BLaER1 (cell line): ENCODE data around the gene ADAMTSL2.

Source experiments
- H3K27ac ChIP-seq: shearing (Covaris generic); formaldehyde crosslinking; 2 replicates; pipeline ENCODE4 v1.8.1; 2022
- H3K27me3 ChIP-seq: shearing (Covaris generic); formaldehyde crosslinking; 2 replicates; pipeline ENCODE4 v1.8.1; 2022
- H3K36me3 ChIP-seq: shearing (Covaris generic); formaldehyde crosslinking; 2 replicates; pipeline ENCODE4 v1.8.1; 2022
- H3K4me1 ChIP-seq: shearing (Covaris generic); formaldehyde crosslinking; 2 replicates; pipeline ENCODE4 v1.8.1; 2022
- H3K4me2 ChIP-seq: shearing (Covaris generic); formaldehyde crosslinking; 2 replicates; pipeline ENCODE4 v1.8.1; 2022
- H3K4me3 ChIP-seq: shearing (Covaris generic); formaldehyde crosslinking; 2 replicates; pipeline ENCODE4 v1.8.1; 2022
- H3K9ac ChIP-seq: shearing (Covaris generic); formaldehyde crosslinking; 2 replicates; pipeline ENCODE4 v1.8.1; 2022
- H3K9me3 ChIP-seq: shearing (Covaris generic); formaldehyde crosslinking; 2 replicates; pipeline ENCODE4 v1.8.1; 2022
- H4K20me1 ChIP-seq: shearing (Covaris generic); formaldehyde crosslinking; 2 replicates; pipeline ENCODE4 v1.8.1; 2022
- Cebpa-rat ChIP-seq: shearing (Covaris generic); IDR thresholded peaks from 2 replicates; pipeline ENCODE4 v1.8.1; 2022

ADAMTSL2 gene

DNA sequence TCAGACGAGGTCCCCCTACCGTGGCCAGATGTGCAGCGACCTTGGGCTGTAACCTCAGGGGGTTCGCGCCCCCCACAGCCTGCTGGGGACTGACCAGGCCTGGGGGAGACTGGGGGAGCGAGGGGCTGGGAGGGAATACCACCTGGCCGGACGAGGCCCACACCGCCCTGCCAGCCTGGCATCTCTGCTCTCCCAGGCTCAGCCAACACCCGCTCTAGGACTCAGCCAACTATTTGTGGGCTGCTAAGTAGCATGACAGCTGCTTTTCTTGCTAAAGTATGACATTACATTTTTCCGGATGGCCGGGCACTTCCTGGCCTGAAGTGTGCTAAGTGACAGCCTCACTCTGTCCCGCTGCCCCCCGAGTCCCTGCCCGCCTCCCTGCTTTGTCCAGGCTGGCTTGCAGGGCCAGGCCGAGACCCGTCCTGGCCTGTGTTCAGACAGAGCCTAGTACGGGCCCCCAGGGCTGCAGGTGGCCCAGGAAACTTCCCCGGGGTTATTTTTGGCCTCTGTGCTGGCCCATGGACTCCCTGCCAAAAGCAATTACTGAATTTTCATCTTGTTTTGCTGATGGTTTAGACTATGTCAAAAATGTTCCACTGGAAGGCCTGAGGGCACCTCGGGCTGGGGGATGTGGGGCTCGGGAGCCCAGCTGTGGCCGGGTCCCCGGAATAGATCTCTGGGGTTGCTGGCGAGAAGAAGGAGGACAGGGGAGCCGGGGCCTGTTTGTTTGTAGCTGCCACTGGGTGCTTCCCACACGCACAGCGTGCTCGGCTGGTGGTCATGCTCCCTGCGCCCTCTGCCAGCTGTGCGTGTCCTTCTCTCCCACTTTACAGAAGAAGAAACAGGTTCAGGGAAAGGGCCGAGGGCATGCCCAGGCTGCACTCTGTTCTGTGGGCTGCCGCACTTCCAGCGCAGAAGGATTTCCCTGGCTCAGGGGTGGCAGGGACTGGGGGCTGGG lies 42.2 kb upstream of the ADAMTSL2 start:
- Histone ChIP-seq H3K27me3 (no peaks in the 10 kb centered on the region), H4K20me1 (no peaks in the 10 kb centered on the region), H3K27ac (no peak overlapping the region), H3K4me2 (peak overlapping the region; percentile 37), H3K4me1 (peaks cover 28% of the 10 kb centered on the region), H3K36me3 (no peaks in the 10 kb centered on the region), H3K9ac (peak overlapping the region; percentile 6; the same call in 1 of the 2 replicates), H3K9me3 (no peaks in the 10 kb centered on the region), H3K4me3 (no peak overlapping the region)
- TF ChIP-seq Cebpa-rat = no peak

DNA sequence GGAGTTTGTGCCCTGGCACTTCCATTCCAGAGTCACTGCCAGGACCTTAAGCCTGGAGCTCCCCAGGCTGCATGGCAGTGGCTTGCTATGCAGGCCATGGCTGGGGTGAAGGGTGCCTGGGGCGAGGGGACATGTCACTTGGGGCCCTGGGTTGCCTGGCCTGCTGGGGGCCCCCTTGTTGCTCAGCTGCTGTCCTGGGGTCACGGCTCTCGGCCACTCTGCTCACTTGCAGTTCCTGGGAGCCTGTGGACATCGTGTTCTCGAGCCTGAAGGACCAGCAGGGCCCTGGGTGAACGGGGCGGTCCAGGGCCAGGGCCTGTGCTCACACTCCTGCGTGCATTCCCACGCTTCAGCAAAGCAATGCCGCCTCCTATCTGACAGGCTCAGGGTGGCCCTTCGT lies 41.1 kb upstream of the ADAMTSL2 start:
- H3K9me3 ChIP-seq = no peaks in the 10 kb centered on the region
- no peaks in the 10 kb centered on the region for H3K27me3 ChIP-seq
- no peak overlapping the region for H3K4me3 ChIP-seq
- H3K4me1 ChIP-seq = peaks cover 18% of the 10 kb centered on the region
- H3K4me2 ChIP-seq = no peak overlapping the region
- H3K36me3 ChIP-seq = no peaks in the 10 kb centered on the region
- no peak for TF ChIP-seq Cebpa-rat
- no peaks in the 10 kb centered on the region for H4K20me1 ChIP-seq
- H3K9ac ChIP-seq = no peak overlapping the region
- no peak overlapping the region for H3K27ac ChIP-seq

DNA sequence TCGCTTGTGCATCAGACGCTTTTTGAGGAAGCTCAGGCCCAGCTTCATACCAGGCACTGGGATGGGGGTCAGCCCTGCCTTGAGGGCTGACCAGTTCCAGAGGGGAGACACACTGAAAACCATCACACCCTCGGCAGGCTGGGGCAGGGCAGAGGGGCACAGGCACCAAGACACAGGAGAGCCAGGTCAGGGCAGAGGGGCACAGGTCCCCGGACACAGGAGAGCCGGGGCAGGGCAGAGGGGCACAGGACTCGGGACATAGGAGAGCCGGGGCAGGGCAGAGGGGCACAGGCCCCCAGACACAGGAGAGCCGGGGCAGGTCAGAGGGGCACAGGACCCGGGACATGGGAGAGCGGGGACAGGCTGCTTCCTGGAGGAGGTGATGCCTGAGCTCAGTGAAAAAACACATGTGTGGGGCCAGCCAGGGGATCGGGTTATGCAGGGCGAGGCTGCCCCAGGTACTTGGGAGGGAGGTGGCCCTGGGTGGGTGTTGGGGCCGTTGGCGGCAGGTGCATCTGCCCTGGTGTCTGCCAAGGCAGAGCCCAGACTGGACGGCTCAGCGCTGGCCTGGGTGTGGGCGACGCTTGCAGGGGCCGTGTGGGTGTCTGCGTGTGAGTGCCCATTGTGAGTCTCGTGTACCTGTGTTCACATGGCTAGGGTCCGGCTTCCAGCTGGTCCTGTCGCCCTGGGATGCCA lies 40.5 kb upstream of the ADAMTSL2 start:
- Histone ChIP-seq H3K27me3 (no peaks in the 10 kb centered on the region), H3K4me2 (no peak overlapping the region), H3K4me3 (no peak overlapping the region), H3K9me3 (no peaks in the 10 kb centered on the region), H3K36me3 (no peaks in the 10 kb centered on the region), H3K27ac (no peak overlapping the region), H3K9ac (no peak overlapping the region), H3K4me1 (peaks cover 18% of the 10 kb centered on the region), H4K20me1 (no peaks in the 10 kb centered on the region)
- no peak for TF ChIP-seq Cebpa-rat

GRCh38 chr9:133494636-133495326 lies 39.7 kb upstream of the ADAMTSL2 start:
- no peak for TF ChIP-seq Cebpa-rat
- Histone ChIP-seq H3K27ac (no peak overlapping the region), H3K9me3 (no peaks in the 10 kb centered on the region), H3K4me2 (no peak overlapping the region), H3K9ac (no peak overlapping the region), H3K36me3 (no peaks in the 10 kb centered on the region), H4K20me1 (no peaks in the 10 kb centered on the region), H3K4me3 (no peak overlapping the region), H3K4me1 (peaks cover 18% of the 10 kb centered on the region), H3K27me3 (no peaks in the 10 kb centered on the region)

- Histone ChIP-seq H4K20me1 (no peaks in the 10 kb centered on the region), H3K27me3 (no peaks in the 10 kb centered on the region)
- no peak for TF ChIP-seq Cebpa-rat
Observed at GRCh38 chr9:133495327-133496293, 38.9 kb upstream of the ADAMTSL2 start.

GRCh38 chr9:133496861-133497842 lies 37.4 kb upstream of the ADAMTSL2 start:
- no peaks in the 10 kb centered on the region for H3K36me3 ChIP-seq
- no peak for TF ChIP-seq Cebpa-rat
- H3K4me1 ChIP-seq = peaks cover 18% of the 10 kb centered on the region
- H3K27ac ChIP-seq = peak overlapping the region; percentile 11; the same call in 1 of the 2 replicates
- no peak overlapping the region for H3K9ac ChIP-seq
- H3K4me3 ChIP-seq = no peak overlapping the region
- no peaks in the 10 kb centered on the region for H3K27me3 ChIP-seq
- H3K9me3 ChIP-seq = peaks cover 11% of the 10 kb centered on the region
- no peaks in the 10 kb centered on the region for H4K20me1 ChIP-seq
- peak overlapping the region; percentile 56 for H3K4me2 ChIP-seq

More at GRCh38 chr9:133495327-133496293, 38.9 kb upstream of the ADAMTSL2 start:
- Histone ChIP-seq H3K4me3 (no peak overlapping the region), H3K4me1 (peaks cover 18% of the 10 kb centered on the region), H3K9me3 (no peaks in the 10 kb centered on the region), H3K27ac (no peak overlapping the region), H3K4me2 (peak overlapping the region; percentile 56), H3K9ac (no peak overlapping the region), H3K36me3 (no peaks in the 10 kb centered on the region)

- Histone ChIP-seq H3K4me2 (no peak overlapping the region), H4K20me1 (no peaks in the 10 kb centered on the region), H3K4me1 (peaks cover 12% of the 10 kb centered on the region), H3K27ac (no peak overlapping the region), H3K4me3 (no peak overlapping the region), H3K36me3 (no peaks in the 10 kb centered on the region), H3K27me3 (no peaks in the 10 kb centered on the region), H3K9me3 (peaks cover 22% of the 10 kb centered on the region), H3K9ac (no peak overlapping the region)
- no peak for TF ChIP-seq Cebpa-rat
Observed at GRCh38 chr9:133499132-133499891, 35.2 kb upstream of the ADAMTSL2 start.

GRCh38 chr9:133499892-133500270 lies 34.6 kb upstream of the ADAMTSL2 start:
- TF ChIP-seq Cebpa-rat = no peak
- H3K4me3 ChIP-seq = no peak overlapping the region
- H3K4me1 ChIP-seq = peaks cover 12% of the 10 kb centered on the region
- H3K9ac ChIP-seq = no peak overlapping the region
- no peaks in the 10 kb centered on the region for H3K27me3 ChIP-seq
- no peak overlapping the region for H3K27ac ChIP-seq
- no peaks in the 10 kb centered on the region for H4K20me1 ChIP-seq
- H3K36me3 ChIP-seq = no peaks in the 10 kb centered on the region
- peaks cover 22% of the 10 kb centered on the region for H3K9me3 ChIP-seq
- no peak overlapping the region for H3K4me2 ChIP-seq
